Measurements from ENCODE around the gene RALBP1.

The RALBP1 gene

DNA sequence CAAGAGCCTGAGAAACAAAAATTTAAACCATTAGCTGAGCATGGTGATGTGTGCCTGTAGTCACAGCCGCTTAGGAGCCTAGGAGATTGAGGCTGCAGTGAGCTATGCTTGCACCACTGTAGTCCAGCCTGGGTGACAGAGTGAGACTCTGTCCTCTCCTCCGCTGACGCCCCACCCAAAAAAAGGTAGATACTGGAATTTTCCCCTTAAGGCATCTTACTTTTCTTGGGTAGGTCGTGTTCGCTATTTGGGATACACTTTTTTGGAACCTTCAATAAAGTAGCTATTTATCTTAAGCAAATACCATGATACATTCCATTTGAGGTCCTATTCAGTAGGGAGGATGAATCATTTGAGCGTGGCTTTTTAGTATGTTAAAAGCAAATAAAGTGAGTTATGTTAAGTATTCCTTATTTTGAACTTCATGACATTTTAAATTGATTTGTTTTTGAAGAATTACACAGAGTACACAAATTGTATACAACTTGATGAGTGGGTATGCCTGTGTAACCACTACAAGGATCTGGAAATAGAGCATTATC, 38.7 kb downstream of the RALBP1 start:
- no peak for DNase-seq

DNA sequence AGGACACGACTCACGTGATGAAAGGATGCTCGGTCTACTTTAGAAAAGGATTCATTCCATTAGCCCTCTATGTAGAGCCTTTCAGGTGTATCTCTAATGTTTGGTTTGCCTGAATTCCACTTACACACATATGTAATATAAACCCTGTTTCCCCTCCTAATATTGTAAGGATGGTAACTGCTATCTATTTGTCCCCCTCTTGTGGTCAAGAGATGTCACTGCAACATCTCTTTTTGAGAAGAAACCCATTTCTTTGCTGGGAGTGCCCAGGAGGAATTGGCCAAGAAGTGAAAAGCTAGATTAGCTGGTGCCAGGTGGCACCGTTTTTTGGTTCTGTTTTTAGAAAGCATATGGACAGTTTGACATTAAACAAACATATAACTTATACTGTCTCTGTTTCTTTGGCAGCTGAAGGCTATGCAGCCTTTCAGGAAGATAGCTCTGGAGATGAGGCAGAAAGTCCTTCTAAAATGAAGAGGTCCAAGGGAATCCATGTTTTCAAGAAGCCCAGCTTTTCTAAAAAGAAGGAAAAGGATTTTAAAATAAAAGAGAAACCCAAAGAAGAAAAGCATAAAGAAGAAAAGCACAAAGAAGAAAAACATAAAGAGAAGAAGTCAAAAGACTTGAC, 41.2 kb downstream of the RALBP1 start:
- DNase-seq: peak; percentile 64

DNA sequence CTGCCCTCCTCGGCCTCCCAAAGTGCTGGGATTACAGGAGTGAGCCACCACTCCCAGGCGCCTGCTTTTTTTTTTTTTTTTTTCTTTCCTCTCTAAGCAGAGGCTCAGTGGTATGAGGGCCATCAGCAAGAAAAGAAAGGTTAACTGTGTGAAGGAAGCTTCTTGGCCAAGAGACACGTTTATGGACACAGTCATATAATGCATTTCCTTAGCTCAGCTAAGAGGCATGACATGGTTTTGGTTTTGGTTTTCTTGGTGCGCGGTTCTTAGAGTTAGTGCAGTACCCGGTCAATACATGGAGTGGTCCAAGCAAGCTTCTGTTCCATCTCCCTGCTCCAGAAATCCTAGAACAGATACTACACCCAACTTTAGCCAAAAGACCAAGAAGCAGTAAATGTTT, 42.6 kb downstream of the RALBP1 start:
- DNase-seq: no peak

DNA sequence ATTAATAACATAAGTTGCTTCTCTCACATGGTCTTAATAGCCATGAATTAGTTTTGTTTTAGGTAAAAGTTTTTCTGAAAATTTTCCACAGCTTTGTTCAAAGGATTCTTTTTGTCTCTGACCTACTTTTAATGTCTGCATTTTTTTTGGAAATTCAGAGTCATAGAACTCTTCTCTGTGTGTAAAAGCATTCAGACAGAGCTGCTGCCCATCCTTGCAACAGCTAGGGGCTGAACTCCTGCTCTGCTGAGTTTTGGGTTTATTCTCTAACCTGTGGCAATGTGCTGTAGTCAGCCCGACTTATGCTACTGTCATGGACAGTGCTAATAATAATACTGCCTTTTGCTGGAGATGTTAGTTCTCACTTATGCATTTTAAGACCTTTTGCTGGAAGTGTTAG, 44.1 kb downstream of the RALBP1 start:
- no peak for DNase-seq

DNA sequence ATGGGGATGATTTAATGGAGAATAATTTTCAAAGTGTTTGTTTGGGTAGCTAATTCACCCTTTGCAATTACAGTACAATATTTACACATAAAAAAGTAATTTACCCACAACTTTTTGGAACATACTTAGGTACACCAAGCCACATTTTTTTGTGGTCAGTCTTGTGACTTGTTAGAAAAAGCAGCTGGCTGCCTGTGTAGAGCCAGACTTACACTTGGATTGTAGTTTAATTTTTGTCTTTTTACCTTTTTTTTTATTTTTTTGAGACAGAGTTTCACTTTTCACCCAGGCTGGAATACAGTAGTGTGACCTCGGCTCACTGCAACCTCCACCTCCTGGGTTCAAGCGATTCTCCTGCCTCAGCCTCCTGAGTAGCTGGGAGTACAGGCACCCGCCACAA, 45.4 kb downstream of the RALBP1 start:
- no peak for DNase-seq

DNA sequence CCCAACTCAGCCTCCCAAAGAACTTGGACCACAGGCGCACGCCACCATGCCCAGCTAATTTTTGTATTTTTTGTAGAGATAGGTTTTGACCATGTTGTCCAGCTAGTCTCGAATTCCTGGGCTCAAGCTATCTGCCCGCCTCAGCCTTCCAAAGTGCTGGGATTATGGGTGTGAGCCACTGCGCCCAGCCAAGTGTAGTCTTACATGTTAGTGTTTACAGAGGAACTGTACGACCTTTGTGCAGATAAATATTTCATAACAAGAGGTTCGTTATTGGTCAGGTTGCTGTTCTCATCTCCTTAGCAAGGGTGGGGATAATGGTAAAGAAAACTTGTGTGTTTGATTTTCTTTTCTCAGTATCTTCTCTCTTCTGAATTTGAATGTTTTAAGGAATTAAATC, 46.5 kb downstream of the RALBP1 start:
- no peak for DNase-seq

DNA sequence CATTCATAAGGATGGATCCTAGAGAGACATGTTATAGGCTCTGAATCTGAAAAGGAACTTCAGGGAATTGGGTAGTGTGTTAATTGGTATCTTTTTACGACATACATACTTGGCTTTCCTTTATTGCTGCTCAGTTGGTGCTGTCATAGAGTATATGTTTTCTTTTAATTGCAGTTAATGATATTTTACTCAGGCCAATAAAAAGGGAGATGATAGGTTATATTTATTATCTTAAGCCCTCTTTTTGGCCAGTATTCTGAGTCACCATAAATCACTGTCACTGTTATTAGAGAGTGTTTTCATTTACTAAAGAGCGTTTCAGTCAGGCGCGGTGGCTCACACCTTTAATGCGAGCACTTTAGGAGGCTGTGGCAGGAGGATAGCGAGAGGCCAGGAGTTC, 47.6 kb downstream of the RALBP1 start:
- no peak for DNase-seq

DNA sequence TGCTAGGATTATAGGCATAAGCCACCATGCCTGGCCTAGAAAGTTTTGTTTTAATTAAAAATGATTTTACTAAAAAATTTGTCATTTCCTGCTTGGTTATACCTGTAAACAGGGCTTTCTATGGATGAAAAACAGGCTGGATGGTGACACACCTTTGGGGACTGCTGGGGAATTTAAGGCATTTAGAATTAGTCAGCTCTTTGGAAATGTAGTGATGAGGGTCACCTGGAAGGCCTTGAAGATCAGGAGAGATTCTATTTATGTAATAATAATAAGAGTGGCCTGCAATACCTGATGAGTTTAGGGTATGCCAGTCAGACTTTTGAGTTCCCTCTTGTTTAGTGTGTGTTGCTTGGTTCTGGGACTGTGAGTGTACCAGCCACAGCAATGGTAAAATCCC, 51.1 kb downstream of the RALBP1 start:
- DNase-seq: no peak

DNA sequence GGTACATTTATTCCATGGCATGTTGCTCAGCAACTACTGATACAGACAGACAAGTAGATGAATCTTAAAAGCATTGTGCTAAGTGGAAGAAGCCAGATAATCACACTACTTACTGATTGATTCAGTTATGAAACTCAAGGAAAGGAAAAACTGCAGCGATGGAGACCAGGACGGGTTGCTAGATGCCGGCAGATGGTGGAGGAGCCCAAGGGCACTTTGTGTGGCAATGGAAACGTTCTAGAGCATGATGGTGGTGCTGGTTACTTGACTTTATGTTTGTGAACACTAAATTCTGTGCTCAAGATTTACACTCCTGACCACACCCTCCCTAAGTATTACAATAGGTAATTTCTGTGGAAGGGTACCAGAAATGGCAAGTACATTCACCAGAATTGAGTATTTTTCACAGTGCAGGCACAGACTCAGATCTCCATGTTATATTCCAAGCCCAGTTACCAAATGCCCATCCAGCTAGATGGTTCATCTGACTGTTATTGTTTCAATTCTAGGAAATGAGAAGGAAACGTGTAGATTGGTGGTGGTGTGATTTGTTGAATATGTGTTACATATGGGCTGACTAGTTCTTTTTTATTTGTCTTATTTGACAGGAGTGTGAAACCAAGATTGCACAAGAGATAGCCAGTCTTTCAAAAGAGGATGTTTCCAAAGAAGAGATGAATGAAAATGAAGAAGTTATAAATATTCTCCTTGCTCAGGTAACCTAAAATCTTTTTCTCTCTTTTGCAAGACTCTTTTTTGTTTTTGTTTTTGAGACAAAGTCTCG, 55.1 kb downstream of the RALBP1 start:
- no peak for DNase-seq

DNA sequence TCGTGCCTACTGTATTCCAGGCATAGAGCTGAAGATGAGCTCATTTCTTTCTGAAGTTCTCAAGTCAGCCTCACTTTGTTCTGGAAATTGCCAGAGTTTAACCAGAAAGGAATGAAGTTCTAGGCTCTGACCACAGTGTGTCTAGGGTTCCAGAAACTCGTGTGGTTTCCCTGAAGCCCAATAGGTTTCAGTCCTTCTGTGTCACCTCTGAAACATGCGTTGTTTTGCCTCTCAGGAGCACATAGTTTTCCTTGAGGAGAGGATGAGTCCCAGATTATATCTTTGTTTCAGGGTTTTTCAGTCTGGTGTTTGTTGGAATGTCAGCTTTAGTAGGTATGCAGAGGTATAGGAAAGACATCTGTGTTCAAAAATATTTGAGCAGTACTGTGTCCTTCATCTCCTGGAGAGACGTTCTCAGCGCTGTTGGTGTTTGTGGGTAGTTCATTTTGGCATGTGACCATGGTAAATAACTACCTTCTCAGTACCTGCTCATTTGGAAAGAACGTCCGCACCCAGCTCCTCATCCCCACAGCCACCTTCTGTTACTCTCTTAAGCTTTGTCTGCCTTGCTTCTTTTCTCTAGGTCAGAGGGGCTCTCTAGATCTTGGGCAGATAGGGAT, 56.6 kb downstream of the RALBP1 start:
- DNase-seq: no peak

DNA sequence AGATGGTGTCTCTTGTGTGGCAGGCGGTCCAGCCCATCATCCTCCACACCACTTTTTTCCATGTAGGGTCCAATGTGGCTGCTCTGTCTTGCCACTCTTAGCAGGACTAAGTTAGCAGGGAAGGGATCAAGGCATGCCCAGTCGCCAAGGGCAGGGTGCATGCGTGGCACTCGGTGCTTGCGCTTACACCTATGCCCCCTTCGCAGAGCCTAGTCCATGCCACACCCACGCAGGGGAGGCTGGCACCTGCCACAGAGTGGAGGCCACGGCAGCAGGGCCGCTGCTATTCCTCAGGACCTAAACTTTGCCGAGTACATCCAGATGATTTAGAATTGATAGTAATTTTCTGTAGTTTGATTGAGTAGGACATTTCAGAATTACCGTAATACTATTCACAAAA, 59.5 kb downstream of the RALBP1 start:
- DNase-seq: no peak

DNA sequence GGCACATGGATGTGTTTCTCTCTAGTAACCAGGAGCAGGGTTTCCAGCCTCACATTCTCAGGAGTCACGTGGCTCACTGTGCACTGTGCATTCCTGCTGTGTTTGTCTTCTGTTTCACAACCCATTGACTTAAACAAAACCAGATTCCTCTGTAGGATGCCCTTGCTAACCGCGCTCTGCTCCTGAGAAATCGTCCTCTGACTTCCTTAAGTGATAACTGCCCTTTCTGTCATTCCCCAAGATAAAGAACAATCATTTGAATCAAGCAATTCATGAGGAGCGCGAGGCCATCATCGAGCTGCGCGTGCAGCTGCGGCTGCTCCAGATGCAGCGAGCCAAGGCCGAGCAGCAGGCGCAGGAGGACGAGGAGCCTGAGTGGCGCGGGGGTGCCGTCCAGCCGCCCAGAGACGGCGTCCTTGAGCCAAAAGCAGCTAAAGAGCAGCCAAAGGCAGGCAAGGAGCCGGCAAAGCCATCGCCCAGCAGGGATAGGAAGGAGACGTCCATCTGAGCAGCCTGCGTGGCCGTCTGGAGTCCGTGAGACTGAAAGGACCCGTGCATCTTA, 60.2 kb downstream of the RALBP1 start:
- DNase-seq: no peak

DNA sequence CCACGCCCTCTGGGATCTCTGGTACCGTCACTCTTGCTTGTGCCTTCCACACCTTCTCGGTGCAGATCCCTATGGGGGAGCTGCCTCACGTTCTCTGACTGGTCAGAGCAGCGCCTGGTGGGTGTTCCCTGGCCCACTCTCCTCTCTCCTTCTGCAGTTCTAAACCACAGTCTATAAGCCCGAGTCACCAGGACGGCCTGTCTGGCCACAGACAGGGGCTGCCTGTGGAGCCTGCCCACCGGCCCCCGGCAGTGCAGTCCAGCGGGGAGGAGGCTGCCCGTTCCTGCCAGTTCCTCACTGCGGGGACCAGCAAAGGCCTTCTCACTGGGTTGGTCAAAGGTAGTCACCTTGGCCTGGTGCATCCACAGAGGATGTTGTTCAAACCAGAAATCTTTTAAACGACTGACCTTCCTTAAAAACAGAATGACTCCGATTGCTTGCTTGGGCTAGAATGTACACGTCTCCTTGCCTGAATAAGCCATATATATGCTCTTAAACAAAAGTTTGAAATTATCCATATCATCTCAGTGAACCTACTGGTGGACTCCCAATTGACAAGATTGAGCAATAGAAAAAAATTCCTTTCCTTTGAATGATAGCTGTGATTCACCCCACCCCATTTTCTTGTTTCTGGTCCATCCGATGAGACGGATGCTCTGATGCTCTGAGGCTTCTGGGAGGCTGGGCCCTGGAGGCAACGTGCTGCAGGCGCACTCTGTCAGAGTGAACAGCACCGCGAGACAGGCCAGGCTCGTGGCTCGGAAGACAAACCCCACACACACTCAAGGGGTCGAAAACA, 61.2 kb downstream of the RALBP1 start:
- DNase-seq: no peak

DNA sequence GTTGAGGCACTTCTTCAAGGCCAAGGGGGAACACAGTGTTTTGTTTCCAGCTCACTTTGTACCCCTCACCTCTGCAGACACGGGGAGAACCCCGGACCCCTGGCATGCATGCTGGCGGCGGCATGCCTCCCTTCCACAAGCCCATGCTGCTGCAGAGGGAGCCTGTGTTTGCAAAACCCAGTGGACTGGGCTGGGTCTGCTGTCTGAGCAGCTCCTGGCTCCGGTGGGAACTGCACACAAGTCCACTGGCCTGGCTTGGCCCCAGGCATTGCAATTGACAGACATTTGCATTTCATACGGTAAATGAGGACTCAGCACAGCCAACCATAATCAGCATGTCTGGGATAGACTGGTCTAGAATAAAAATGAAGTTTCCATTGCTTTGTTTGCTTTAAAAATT, 62.4 kb downstream of the RALBP1 start:
- DNase-seq: peak; percentile 4

DNA sequence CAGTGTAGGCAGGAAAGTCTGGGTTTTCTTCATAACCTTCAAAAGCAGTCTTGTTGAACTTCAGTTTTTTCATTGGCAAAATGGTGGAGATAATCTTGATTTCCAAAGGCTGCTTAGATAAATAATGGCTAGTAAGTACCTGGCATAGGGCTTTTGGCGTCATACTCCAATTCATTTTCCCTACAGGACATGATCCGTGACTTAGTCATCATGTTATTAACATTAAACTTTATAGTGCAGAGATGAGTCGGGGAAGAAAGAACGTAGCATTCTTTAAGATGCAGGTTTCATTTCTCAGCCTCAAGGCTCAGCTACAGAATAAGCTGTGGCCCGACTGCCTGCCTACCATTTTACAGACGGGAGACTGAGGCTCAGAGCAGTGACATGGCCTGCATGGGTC, 64.0 kb downstream of the RALBP1 start:
- DNase-seq: no peak

DNA sequence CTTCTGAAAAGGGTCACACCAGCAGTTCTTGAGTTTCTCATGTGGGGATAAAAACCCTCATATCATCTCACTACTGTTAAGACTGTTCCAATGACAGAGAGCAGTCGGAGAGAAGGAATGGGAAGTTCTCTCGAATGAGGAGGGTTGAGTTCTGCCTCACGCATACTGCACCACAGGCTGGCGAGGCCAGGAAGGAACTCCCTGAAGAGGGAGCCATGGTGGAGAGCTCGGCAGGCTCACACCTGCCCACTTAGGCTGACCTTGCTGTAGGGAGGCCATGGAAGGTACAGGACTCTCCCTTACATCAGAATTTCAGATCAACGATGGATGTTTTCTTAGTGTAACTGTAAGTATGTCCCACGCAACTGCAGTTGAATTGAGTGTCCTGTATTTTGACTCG, 64.6 kb downstream of the RALBP1 start:
- DNase-seq: no peak

DNA sequence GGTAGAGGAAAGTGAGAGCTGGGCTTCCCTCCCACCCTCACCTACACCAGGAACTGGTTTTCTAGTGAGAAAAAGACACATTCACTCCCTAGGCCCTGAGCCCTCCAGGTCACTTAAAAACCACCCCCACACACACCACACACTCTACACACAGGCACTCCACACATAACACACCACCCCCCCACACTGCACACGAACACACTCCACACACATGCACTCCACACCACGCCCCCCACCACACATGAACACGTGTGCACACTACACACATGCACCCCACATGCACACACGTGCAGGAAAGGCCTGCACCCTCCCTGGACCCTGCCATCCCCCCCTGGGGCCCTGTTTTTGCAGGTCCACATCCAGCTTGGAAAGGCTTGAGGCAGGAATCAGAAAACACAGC, 67.6 kb downstream of the RALBP1 start:
- no peak for DNase-seq

DNA sequence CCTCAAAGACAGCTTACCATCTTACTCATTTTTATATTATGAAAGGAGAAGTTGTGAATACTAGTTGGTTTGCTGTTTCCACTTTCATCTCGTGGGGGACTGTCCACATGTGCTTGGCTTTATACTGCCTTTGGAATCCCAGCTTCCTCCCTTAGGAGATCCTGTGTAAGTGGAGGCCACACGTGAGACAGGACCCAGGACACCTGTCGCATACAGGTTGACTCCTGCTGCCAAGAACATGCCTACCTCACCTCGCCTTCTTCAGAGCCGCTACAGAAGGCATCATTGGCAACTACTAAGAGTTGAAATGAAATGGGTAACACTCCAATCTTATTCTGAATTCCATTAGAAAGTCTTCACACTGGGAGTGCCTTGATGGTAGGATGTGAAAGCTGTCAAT, 69.7 kb downstream of the RALBP1 start:
- no peak for DNase-seq

DNA sequence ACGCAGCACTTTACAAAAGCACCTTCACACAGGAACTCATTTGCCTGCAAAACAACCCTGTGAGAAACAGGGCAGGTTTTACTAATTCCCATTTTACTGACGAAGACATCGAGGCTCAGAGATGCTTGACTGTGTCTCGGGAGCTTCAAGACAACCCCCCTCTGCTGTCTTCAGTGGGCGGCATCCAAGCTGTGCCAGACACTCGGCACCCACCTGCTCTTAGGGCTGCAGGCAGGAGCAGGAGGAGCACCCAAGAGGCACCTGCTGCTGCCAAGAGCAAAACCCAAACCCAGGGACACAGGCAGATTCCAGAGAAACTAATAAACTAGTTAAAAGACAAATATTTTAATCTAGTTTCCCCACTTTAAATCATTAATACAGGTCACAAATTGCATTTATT, 71.2 kb downstream of the RALBP1 start:
- DNase-seq: no peak

DNA sequence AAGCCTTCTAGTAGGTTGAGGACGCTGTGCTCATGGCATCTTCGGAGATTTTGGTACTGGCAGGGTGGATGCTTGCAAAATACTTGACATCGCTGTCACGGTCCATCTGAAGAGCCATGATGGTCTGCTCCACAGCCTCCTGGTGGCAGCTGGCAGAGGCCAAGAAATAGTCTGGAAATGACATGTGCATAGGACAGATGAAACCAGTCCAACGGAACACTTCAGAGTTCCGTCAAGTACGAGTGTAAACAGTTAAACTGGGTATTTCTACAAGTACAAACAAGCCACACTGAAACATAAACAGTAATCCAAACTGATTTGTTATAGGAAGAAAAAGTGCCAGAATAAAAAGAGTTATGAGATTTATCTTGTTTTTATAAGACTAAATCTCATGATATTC, 72.5 kb downstream of the RALBP1 start:
- DNase-seq: no peak

DNA sequence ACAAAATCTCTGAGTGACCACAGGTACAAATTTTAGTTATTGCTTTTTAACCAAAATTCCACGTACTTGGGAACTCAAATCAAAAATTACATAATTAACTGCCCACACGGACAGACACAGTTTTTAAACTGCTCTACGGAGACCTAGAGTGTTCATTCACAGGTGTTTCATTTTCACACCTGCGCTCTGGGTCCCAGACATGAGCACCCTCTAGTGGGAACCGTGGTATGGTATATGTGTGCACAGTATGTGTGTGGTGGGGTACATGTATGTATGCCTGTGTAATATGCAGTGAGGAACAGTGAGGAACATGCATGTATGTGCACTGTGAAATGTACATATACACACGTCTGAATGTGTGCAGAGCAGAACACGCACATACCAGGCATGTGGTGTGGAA, 74.1 kb downstream of the RALBP1 start:
- no peak for DNase-seq

DNA sequence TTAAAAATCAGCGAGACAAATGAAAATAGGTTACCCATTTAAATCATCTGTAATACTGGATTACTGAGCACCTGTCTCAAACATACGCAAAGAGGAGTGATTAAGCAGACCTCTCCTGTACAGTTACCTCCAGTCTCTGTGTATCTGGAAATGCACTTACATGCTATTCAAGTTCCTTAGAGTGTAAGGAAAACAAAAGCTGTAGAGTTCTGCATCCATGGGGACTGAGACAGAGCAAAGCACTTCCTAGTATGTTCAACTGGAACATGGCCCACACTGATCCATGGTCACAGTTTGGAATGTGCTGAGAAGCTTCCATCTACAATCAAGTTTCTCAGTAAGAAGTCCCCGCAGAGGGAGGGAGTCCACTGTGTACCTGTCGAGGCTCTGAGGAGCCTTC, 75.1 kb downstream of the RALBP1 start:
- DNase-seq: no peak

DNA sequence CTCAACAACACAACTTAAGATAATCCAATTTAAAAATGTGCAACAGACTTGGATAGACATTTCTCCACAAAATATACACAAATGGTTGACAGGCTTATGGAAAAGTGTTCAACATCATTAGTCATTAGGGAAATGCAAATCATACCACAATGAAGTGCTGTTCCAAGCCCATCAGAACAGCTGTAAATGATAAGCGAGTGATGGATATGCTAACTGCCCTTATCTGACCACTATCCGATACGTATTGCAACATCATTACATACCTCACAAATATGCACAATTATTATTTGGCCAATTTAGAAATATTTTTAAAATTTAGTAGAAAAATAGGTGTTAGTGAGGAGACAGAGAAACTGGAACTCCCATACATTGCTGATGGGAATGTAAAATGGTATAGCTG, 76.9 kb downstream of the RALBP1 start:
- no peak for DNase-seq

All from retina (tissue), 1 donor.